Fibroblast of the aortic adventitia (primary cell): Measurements from ENCODE around the gene MORC2. TPM values are rescaled to one million over a fixed set of nuclear protein-coding genes. Genes with fewer than 3 reads are reported as not detected.

ENCODE experiments used
- DNase-seq: peaks from one replicate; pipeline ENCODE4 v3.0.0-alpha.2; 2010; ENCODE audit warnings: low read depth
- H3K4me3 ChIP-seq: 2 replicates; pipeline ENCODE4 v1.5.1; 2011; ENCODE audit warnings: low read depth, mild to moderate bottlenecking, control low read depth, low read length, moderate library complexity
- CTCF ChIP-seq: IDR thresholded peaks from 2 replicates; pipeline ENCODE4 v1.5.1; 2011; ENCODE audit warnings: mild to moderate bottlenecking, low read length, control low read depth, inconsistent platforms; ENCODE audit not compliant: insufficient read depth
- total RNA-seq: library from RNA; depleted of rRNA; stranded (reverse); fragments of >200 nt; gene quantifications from 2 replicates; pipeline ENCODE4 v1.2.3, GENCODE V29; 2012; ENCODE audit warnings: low replicate concordance

The MORC2 gene
- total RNA-seq, 1 donor, result 17.7 TPM

GRCh38 chr22:30891443-30891755, 77.2 kb downstream of the MORC2 start:
- no peak for TF ChIP-seq CTCF
- no peak overlapping the region for H3K4me3 ChIP-seq
- no peak for DNase-seq

GRCh38 chr22:30890686-30891442, 77.7 kb downstream of the MORC2 start:
- no peak overlapping the region for H3K4me3 ChIP-seq
- peak; percentile 30 for DNase-seq
- peak; percentile 89 for TF ChIP-seq CTCF

GRCh38 chr22:30889996-30890480, 78.5 kb downstream of the MORC2 start:
- no peak for TF ChIP-seq CTCF
- H3K4me3 ChIP-seq, result no peak overlapping the region
- no peak for DNase-seq

GRCh38 chr22:30889268-30889995, 79.1 kb downstream of the MORC2 start:
- no peak for TF ChIP-seq CTCF
- DNase-seq, result no peak
- H3K4me3 ChIP-seq, result no peak overlapping the region

GRCh38 chr22:30887861-30888260, 80.7 kb downstream of the MORC2 start:
- no peak overlapping the region for H3K4me3 ChIP-seq
- DNase-seq, result no peak
- no peak for TF ChIP-seq CTCF

GRCh38 chr22:30887453-30887852, 81.1 kb downstream of the MORC2 start:
- DNase-seq, result no peak
- TF ChIP-seq CTCF, result no peak
- no peak overlapping the region for H3K4me3 ChIP-seq
